WTC11 (cell line): ENCODE results near the gene RHOT1. TPM values are rescaled to one million over a fixed set of nuclear protein-coding genes. Genes with fewer than 3 reads are reported as not detected.

Source experiments
- ATAC-seq: fragments of 200-7000 bp; cut with Tn5 transposase; 2 replicates; pipeline ENCODE4 v1.10.0; 2021; ENCODE audit warnings: mild to moderate bottlenecking, moderate library complexity
- CTCF ChIA-PET: fragments of 300-600 bp; sonication (Branson Sonifier 250); formaldehyde crosslinking; loops from one replicate; lab custom pipeline; 2021; ENCODE audit warnings: antibody characterized with exemption; lab: Charles Lee
- POLR2A ChIA-PET: fragments of 350-600 bp; sonication (Branson Sonifier 250); formaldehyde crosslinking; loops from one replicate; lab custom pipeline; 2021; ENCODE audit warnings: antibody characterized with exemption; lab: Charles Lee
- DNase-seq: peaks from one replicate; pipeline ENCODE4 v3.0.0; 2021; ENCODE audit warnings: low spot score
- H3K27ac Mint-ChIP-seq: 2 replicates; pipeline ENCODE4 v1.8.0; 2021; ENCODE audit warnings: mixed read lengths
- H3K27me3 Mint-ChIP-seq: 2 replicates; pipeline ENCODE4 v1.8.0; 2021; ENCODE audit warnings: low read depth, mild to moderate bottlenecking, moderate library complexity, mixed read lengths
- H3K36me3 Mint-ChIP-seq: 2 replicates; pipeline ENCODE4 v1.8.0; 2021; ENCODE audit warnings: mixed read lengths
- H3K4me1 Mint-ChIP-seq: 2 replicates; pipeline ENCODE4 v1.8.0; 2022; ENCODE audit warnings: mixed read lengths
- H3K4me3 Mint-ChIP-seq: 2 replicates; pipeline ENCODE4 v1.8.0; 2021; ENCODE audit warnings: mild to moderate bottlenecking, moderate library complexity, mixed read lengths
- H3K9me3 Mint-ChIP-seq: 2 replicates; pipeline ENCODE4 v1.8.0; 2021; ENCODE audit warnings: mixed read lengths
- ESRRA ChIP-seq: sonication (generic); formaldehyde crosslinking; IDR thresholded peaks from 2 replicates; pipeline ENCODE4 v1.8.1; 2022; ENCODE audit warnings: mild to moderate bottlenecking, missing genetic modification reagents, borderline replicate concordance
- ETV6 ChIP-seq: sonication (generic); formaldehyde crosslinking; IDR thresholded peaks from 2 replicates; pipeline ENCODE4 v1.8.1; 2022; ENCODE audit warnings: mild to moderate bottlenecking, missing genetic modification reagents
- FOXJ3 ChIP-seq: sonication (generic); formaldehyde crosslinking; IDR thresholded peaks from 2 replicates; pipeline ENCODE4 v1.9.0; 2021; ENCODE audit warnings: missing genetic modification reagents, mild to moderate bottlenecking, borderline replicate concordance
- FOXK1 ChIP-seq: sonication (generic); formaldehyde crosslinking; IDR thresholded peaks from 2 replicates; pipeline ENCODE4 v1.8.0; 2022; ENCODE audit warnings: mild to moderate bottlenecking, moderate library complexity, missing genetic modification reagents
- GABPB1 ChIP-seq: sonication (generic); formaldehyde crosslinking; IDR thresholded peaks from 2 replicates; pipeline ENCODE4 v1.8.1; 2023; ENCODE audit warnings: mild to moderate bottlenecking, missing genetic modification reagents
- HMGA2 ChIP-seq: fragments of 250-450 bp; sonication (Bioruptor Pico); IDR thresholded peaks from 2 replicates; pipeline ENCODE4 v1.4.0; 2021; ENCODE audit warnings: mild to moderate bottlenecking, moderate library complexity
- MXD4 ChIP-seq: fragments of 250-450 bp; sonication (Bioruptor Pico); IDR thresholded peaks from 2 replicates; pipeline ENCODE4 v1.8.0; 2021; ENCODE audit warnings: mild to moderate bottlenecking, moderate library complexity, borderline replicate concordance
- NR1H2 ChIP-seq: sonication (generic); formaldehyde crosslinking; IDR thresholded peaks from 2 replicates; pipeline ENCODE4 v1.9.0; 2021; ENCODE audit warnings: mild to moderate bottlenecking, moderate library complexity, missing genetic modification reagents
- SOX15 ChIP-seq: fragments of 250-450 bp; sonication (Bioruptor Pico); IDR thresholded peaks from 2 replicates; pipeline ENCODE4 v1.9.0; 2021; ENCODE audit warnings: mild to moderate bottlenecking
- TP53 ChIP-seq: sonication (generic); formaldehyde crosslinking; IDR thresholded peaks from 2 replicates; pipeline ENCODE4 v1.8.1; 2023; ENCODE audit warnings: mild to moderate bottlenecking, missing genetic modification reagents
- USF1 ChIP-seq: sonication (generic); formaldehyde crosslinking; IDR thresholded peaks from 2 replicates; pipeline ENCODE4 v1.8.0; 2022; ENCODE audit warnings: mild to moderate bottlenecking, missing genetic modification reagents
- ZBTB43 ChIP-seq: sonication (generic); formaldehyde crosslinking; IDR thresholded peaks from 2 replicates; pipeline ENCODE4 v1.8.1; 2023; ENCODE audit warnings: mild to moderate bottlenecking, missing genetic modification reagents
- ZNF219 ChIP-seq: sonication (generic); formaldehyde crosslinking; IDR thresholded peaks from 2 replicates; pipeline ENCODE4 v1.8.0; 2023; ENCODE audit warnings: missing genetic modification reagents, mild to moderate bottlenecking, borderline replicate concordance
- ZNF281 ChIP-seq: sonication (generic); formaldehyde crosslinking; IDR thresholded peaks from 2 replicates; pipeline ENCODE4 v1.8.0; 2023; ENCODE audit warnings: mild to moderate bottlenecking, missing genetic modification reagents
- ZNF416 ChIP-seq: fragments of 250-450 bp; sonication (Bioruptor Pico); IDR thresholded peaks from 2 replicates; pipeline ENCODE4 v1.9.0; 2021; ENCODE audit warnings: mild to moderate bottlenecking, inconsistent platforms
- ZSCAN18 ChIP-seq: fragments of 250-450 bp; sonication (Bioruptor Pico); IDR thresholded peaks from 2 replicates; pipeline ENCODE4 v2.1.2; 2022; ENCODE audit warnings: mild to moderate bottlenecking, moderate library complexity
- total RNA-seq: library from RNA; stranded (reverse); gene quantifications from 3 replicates; pipeline ENCODE4 v1.2.3, GENCODE V29; 2021
- TF ChIP-seq, protein P1 (sequence below): sonication (generic); formaldehyde crosslinking; IDR thresholded peaks from 2 replicates; pipeline ENCODE4 v1.8.0; 2022; ENCODE audit warnings: mild to moderate bottlenecking, missing genetic modification reagents
- TF ChIP-seq, protein P2 (sequence below): sonication (generic); formaldehyde crosslinking; IDR thresholded peaks from 2 replicates; pipeline ENCODE4 v1.8.1; 2023; ENCODE audit warnings: mild to moderate bottlenecking, missing genetic modification reagents
- TF ChIP-seq, protein P3 (sequence below): sonication (generic); formaldehyde crosslinking; IDR thresholded peaks from 2 replicates; pipeline ENCODE4 v1.8.0; 2023; ENCODE audit warnings: missing genetic modification reagents
- TF ChIP-seq, protein P4 (sequence below): fragments of 200-600 bp; IDR thresholded peaks from 2 replicates; pipeline ENCODE4 v1.8.0; 2022; ENCODE audit warnings: antibody characterized with exemption
- TF ChIP-seq, protein P5 (sequence below): sonication (generic); formaldehyde crosslinking; IDR thresholded peaks from 2 replicates; pipeline ENCODE4 v1.8.0; 2022; ENCODE audit warnings: mild to moderate bottlenecking, missing genetic modification reagents

RHOT1 gene
- total RNA-seq, 1 experiment from 2014 or later = 28.9 TPM

GRCh38 chr17:32142857-32143526, 690 bp downstream of the RHOT1 start:
- no peaks in the 10 kb centered on the region for H3K36me3 Mint-ChIP-seq
- peak overlapping the region; percentile 97 for H3K27ac Mint-ChIP-seq
- peak overlapping the region; percentile 96 for H3K4me3 Mint-ChIP-seq
- no peaks in the 10 kb centered on the region; the same call in none of the 2 replicates for H3K27me3 Mint-ChIP-seq
- no peaks in the 10 kb centered on the region for H3K9me3 Mint-ChIP-seq
- ChIA-PET POLR2A (interaction anchor here (0.7 kb wide), 1 partner anchor 32 kb away, joined by 3 read pairs; no protein-coding TSS in a partner anchor), CTCF (interaction anchor here (0.6 to 8.6 kb wide), 7 partner anchors 16 to 301 kb away, joined by 3 to 76 read pairs (median 4); partner anchors contain the start of genes LRRC37B and PSMD11)
- TF ChIP-seq MXD4 (no peak), ZBTB43 (CRISPR knock-in tag) (no peak), GABPB1 (CRISPR knock-in tag) (0 out of 2 replicates have a peak, but pooled peaks have one; percentile 17)
- DNase-seq (peak; percentile 74), ATAC-seq (peak; percentile 47)
- H3K4me1 Mint-ChIP-seq = peaks cover 25% of the 10 kb centered on the region

- Mint-ChIP-seq H3K4me1 (peaks cover 25% of the 10 kb centered on the region), H3K36me3 (no peaks in the 10 kb centered on the region), H3K27me3 (no peaks in the 10 kb centered on the region; the same call in none of the 2 replicates), H3K9me3 (no peaks in the 10 kb centered on the region), H3K27ac (peak overlapping the region; percentile 73), H3K4me3 (peak overlapping the region; percentile 96)
- ChIA-PET POLR2A (interaction anchor here (0.7 kb wide), 1 partner anchor 32 kb away, joined by 3 read pairs; no protein-coding TSS in a partner anchor), CTCF (interaction anchor here (0.6 to 8.6 kb wide), 4 partner anchors 15 to 301 kb away, joined by 4 to 76 read pairs (median 4); partner anchors contain the start of genes LRRC37B and PSMD11)
- DNase-seq (no peak), ATAC-seq (no peak)
- TF ChIP-seq ZNF281 (CRISPR knock-in tag) (no peak), FOXK1 (CRISPR knock-in tag) (no peak), NR1H2 (CRISPR knock-in tag) (no peak), USF1 (no peak), ZNF219 (no peak), ZNF416 (CRISPR knock-in tag) (no peak), FOXJ3 (CRISPR knock-in tag) (no peak), ETV6 (no peak), ZSCAN18 (CRISPR knock-in tag) (no peak), TP53 (no peak), ESRRA (CRISPR knock-in tag) (no peak), HMGA2 (CRISPR knock-in tag) (no peak), SOX15 (CRISPR knock-in tag) (no peak)
- TF ChIP-seq, protein P1, sequence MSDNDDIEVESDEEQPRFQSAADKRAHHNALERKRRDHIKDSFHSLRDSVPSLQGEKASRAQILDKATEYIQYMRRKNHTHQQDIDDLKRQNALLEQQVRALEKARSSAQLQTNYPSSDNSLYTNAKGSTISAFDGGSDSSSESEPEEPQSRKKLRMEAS (CRISPR knock-in tag) = no peak
- TF ChIP-seq, protein P2, sequence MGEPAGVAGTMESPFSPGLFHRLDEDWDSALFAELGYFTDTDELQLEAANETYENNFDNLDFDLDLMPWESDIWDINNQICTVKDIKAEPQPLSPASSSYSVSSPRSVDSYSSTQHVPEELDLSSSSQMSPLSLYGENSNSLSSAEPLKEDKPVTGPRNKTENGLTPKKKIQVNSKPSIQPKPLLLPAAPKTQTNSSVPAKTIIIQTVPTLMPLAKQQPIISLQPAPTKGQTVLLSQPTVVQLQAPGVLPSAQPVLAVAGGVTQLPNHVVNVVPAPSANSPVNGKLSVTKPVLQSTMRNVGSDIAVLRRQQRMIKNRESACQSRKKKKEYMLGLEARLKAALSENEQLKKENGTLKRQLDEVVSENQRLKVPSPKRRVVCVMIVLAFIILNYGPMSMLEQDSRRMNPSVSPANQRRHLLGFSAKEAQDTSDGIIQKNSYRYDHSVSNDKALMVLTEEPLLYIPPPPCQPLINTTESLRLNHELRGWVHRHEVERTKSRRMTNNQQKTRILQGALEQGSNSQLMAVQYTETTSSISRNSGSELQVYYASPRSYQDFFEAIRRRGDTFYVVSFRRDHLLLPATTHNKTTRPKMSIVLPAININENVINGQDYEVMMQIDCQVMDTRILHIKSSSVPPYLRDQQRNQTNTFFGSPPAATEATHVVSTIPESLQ (CRISPR knock-in tag) = no peak
- TF ChIP-seq, protein P3, sequence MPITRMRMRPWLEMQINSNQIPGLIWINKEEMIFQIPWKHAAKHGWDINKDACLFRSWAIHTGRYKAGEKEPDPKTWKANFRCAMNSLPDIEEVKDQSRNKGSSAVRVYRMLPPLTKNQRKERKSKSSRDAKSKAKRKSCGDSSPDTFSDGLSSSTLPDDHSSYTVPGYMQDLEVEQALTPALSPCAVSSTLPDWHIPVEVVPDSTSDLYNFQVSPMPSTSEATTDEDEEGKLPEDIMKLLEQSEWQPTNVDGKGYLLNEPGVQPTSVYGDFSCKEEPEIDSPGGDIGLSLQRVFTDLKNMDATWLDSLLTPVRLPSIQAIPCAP = no peak
- TF ChIP-seq, protein P4, sequence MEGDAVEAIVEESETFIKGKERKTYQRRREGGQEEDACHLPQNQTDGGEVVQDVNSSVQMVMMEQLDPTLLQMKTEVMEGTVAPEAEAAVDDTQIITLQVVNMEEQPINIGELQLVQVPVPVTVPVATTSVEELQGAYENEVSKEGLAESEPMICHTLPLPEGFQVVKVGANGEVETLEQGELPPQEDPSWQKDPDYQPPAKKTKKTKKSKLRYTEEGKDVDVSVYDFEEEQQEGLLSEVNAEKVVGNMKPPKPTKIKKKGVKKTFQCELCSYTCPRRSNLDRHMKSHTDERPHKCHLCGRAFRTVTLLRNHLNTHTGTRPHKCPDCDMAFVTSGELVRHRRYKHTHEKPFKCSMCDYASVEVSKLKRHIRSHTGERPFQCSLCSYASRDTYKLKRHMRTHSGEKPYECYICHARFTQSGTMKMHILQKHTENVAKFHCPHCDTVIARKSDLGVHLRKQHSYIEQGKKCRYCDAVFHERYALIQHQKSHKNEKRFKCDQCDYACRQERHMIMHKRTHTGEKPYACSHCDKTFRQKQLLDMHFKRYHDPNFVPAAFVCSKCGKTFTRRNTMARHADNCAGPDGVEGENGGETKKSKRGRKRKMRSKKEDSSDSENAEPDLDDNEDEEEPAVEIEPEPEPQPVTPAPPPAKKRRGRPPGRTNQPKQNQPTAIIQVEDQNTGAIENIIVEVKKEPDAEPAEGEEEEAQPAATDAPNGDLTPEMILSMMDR = no peak
- TF ChIP-seq, protein P5, sequence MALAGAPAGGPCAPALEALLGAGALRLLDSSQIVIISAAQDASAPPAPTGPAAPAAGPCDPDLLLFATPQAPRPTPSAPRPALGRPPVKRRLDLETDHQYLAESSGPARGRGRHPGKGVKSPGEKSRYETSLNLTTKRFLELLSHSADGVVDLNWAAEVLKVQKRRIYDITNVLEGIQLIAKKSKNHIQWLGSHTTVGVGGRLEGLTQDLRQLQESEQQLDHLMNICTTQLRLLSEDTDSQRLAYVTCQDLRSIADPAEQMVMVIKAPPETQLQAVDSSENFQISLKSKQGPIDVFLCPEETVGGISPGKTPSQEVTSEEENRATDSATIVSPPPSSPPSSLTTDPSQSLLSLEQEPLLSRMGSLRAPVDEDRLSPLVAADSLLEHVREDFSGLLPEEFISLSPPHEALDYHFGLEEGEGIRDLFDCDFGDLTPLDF (CRISPR knock-in tag) = no peak
Observed at GRCh38 chr17:32143527-32143870, 1.2 kb downstream of the RHOT1 start.
